K562 (cell line): ENCODE results near the gene THADA. TPM values are rescaled to one million over a fixed set of nuclear protein-coding genes. Genes with fewer than 3 reads are reported as not detected.

Source experiments
- ATF2 ChIP-seq: sonication (generic); formaldehyde crosslinking; IDR thresholded peaks from 2 replicates; pipeline ENCODE4 v1.8.1; 2022; ENCODE audit warnings: missing genetic modification reagents
- CGGBP1 ChIP-seq: fragments of 250-450 bp; sonication (Bioruptor Pico); IDR thresholded peaks from 2 replicates; pipeline ENCODE4 v1.9.0; 2021; ENCODE audit warnings: mild to moderate bottlenecking
- FOXA1 ChIP-seq: fragments of 450-650 bp; IDR thresholded peaks from 2 replicates; pipeline ENCODE4 v1.6.1; 2016; ENCODE audit warnings: mild to moderate bottlenecking, borderline replicate concordance
- FUS ChIP-seq: fragments of 200-400 bp; formaldehyde crosslinking; optimal IDR thresholded peaks from 2 replicates; pipeline ENCODE3; 2017; ENCODE audit warnings: low read depth, low read length
- HMGN3 ChIP-seq: IDR thresholded peaks from 2 replicates; pipeline ENCODE4 v1.6.1; 2011; ENCODE audit warnings: borderline replicate concordance, low read depth, mild to moderate bottlenecking, mixed read lengths, low read length; ENCODE audit not compliant: insufficient read length; ENCODE audit errors: extremely low read depth
- NR2C1 ChIP-seq, 2 experiments: fragments of 450-650 bp; IDR thresholded peaks; 2 replicates each; pipeline ENCODE4 v1.6.1; 2017; ENCODE audit warnings: mild to moderate bottlenecking in 2 of 2, antibody characterized with exemption in 1 of 2, inconsistent platforms in 1 of 2, missing compliant biosample characterization in 1 of 2, missing genetic modification characterization in 1 of 2
- NR4A1 ChIP-seq, 2 experiments: fragments of 250-450 bp in 1 of 2; fragments of 450-650 bp in 1 of 2; sonication (Bioruptor Pico) in 1 of 2; IDR thresholded peaks; 2 replicates each; pipeline versions ENCODE4 v1.4.0 to v1.6.1; 2016 to 2020; ENCODE audit warnings: mild to moderate bottlenecking in 2 of 2, missing compliant biosample characterization in 1 of 2, missing genetic modification characterization in 1 of 2, moderate library complexity in 1 of 2
- polyA plus RNA-seq, 8 experiments: library from polyadenylated mRNA; depleted of rRNA in 4 of 8; stranded (reverse) in 5 of 8; unstranded in 3 of 8; fragments of >200 nt; fragmentation: Nextera tagmentation in 2 of 8; fragmentation: Illumina TruSeq in 1 of 8; extraction: Ambion mirVana in 2 of 8; extraction: Trizol in 1 of 8; gene quantifications; 2 replicates each; pipeline versions ENCODE4 v1.2.1 to v1.2.3, GENCODE V29; 2011 to 2014; ENCODE audit warnings: inconsistent platforms in 1 of 8, missing spikeins in 1 of 8
- total RNA-seq, 7 experiments: library from RNA; depleted of rRNA in 6 of 7; stranded (reverse); fragments of >200 nt in 6 of 7; fragmentation: Illumina TruSeq in 2 of 7; extraction: Trizol in 2 of 7; gene quantifications; 2 replicates each; pipeline versions ENCODE4 v1.2.1 to v1.2.3, GENCODE V29; 2011 to 2021; ENCODE audit warnings: low replicate concordance in 1 of 7

THADA gene
- total and polyA plus RNA-seq, 9 of the 15 experiments (the other 6 are each of a cell fraction or from before 2014, with no cell fraction given): 17.8 to 34.7 (median 31.9) TPM

GRCh38 chr2:43453179-43454170 is 142.4 kb downstream of the THADA start (continued):
- TF ChIP-seq FUS (no peak), NR2C1 (IDR thresholded peaks at IDR 0.05) (no peak), NR2C1 (tag; IDR thresholded peaks at IDR 0.05) (no peak), ATF2 (CRISPR knock-in tag) (no peak), NR4A1 (CRISPR knock-in tag; IDR thresholded peaks at IDR 0.05) (no peak), NR4A1 (tag; IDR thresholded peaks at IDR 0.05) (no peak), FOXA1 (no peak), HMGN3 (no peak), CGGBP1 (CRISPR knock-in tag) (no peak)
